PC-3 (cell line): ENCODE data around the gene MACROH2A2. TPM values are rescaled to one million over a fixed set of nuclear protein-coding genes. Genes with fewer than 3 reads are reported as not detected.

Source experiments
- ATAC-seq: fragments of 200-7000 bp; cut with Tn5 transposase; 2 replicates; pipeline ENCODE4 v1.9.1; 2020; ENCODE audit warnings: mild to moderate bottlenecking, moderate library complexity
- BruUV-seq: library from RNA; stranded (reverse); fragments of 400-500 nt; replicated peaks from 2 replicates; lab custom pipeline; 2021; lab: Mats Ljungman, UMichigan
- CTCF ChIA-PET: fragments of 300-600 bp; sonication (Branson Sonifier 250); formaldehyde crosslinking; loops from one replicate; lab custom pipeline; 2022; ENCODE audit warnings: antibody characterized with exemption; lab: Charles Lee
- POLR2A ChIA-PET: fragments of 300-600 bp; sonication (Branson Sonifier 250); formaldehyde crosslinking; loops from one replicate; lab custom pipeline; 2022; ENCODE audit warnings: antibody characterized with exemption; ENCODE audit not compliant: unreplicated experiment; lab: Charles Lee
- DNase-seq: peaks from one replicate; pipeline ENCODE4 v3.0.0-alpha.2; 2015
- H2AFZ ChIP-seq: fragments of 300-600 bp; sonication (generic); 2 replicates; pipeline ENCODE4 v1.6.0; 2016; ENCODE audit warnings: antibody characterized with exemption, low read length
- H3F3A ChIP-seq: fragments of 300-600 bp; sonication (generic); one replicate; pipeline ENCODE4 v1.6.0; 2017; ENCODE audit warnings: antibody characterized with exemption, low read length, control low read depth, mild to moderate bottlenecking; ENCODE audit not compliant: unreplicated experiment
- H3K27ac ChIP-seq: fragments of 300-600 bp; sonication (generic); 2 replicates; pipeline ENCODE4 v1.5.1; 2016; ENCODE audit warnings: mild to moderate bottlenecking, low read length
- H3K27me3 ChIP-seq: fragments of 300-600 bp; sonication (generic); 2 replicates; pipeline ENCODE4 v1.6.1; 2016; ENCODE audit warnings: low read length, mixed read lengths
- H3K36me3 ChIP-seq: fragments of 300-600 bp; sonication (generic); 2 replicates; pipeline ENCODE4 v1.6.1; 2016; ENCODE audit warnings: low read depth, mixed run types, low read length, mixed read lengths
- H3K4me1 ChIP-seq: fragments of 300-600 bp; sonication (generic); 2 replicates; pipeline ENCODE4 v1.5.1; 2016; ENCODE audit warnings: low read length; ENCODE audit not compliant: insufficient read depth
- H3K4me2 ChIP-seq: fragments of 300-600 bp; sonication (generic); 2 replicates; pipeline ENCODE4 v1.6.0; 2016; ENCODE audit warnings: low read length
- H3K4me3 ChIP-seq: fragments of 300-600 bp; sonication (generic); 2 replicates; pipeline ENCODE4 v1.5.1; 2016; ENCODE audit warnings: mild to moderate bottlenecking, low read length, mixed read lengths
- H3K79me2 ChIP-seq: fragments of 300-600 bp; sonication (generic); 2 replicates; pipeline ENCODE4 v1.6.1; 2017; ENCODE audit warnings: low read length, mixed read lengths
- H3K9ac ChIP-seq: fragments of 300-600 bp; sonication (generic); 2 replicates; pipeline ENCODE4 v1.6.0; 2016; ENCODE audit warnings: mild to moderate bottlenecking, low read length
- H3K9me2 ChIP-seq: fragments of 300-600 bp; sonication (generic); replicated peaks from 2 replicates; pipeline ENCODE4 v1.6.1; 2016; ENCODE audit warnings: mixed run types, low read length, mixed read lengths
- H3K9me3 ChIP-seq: fragments of 300-600 bp; sonication (generic); 2 replicates; pipeline ENCODE4 v1.6.1; 2016; ENCODE audit warnings: low read length, mixed read lengths
- H4K20me1 ChIP-seq: fragments of 300-600 bp; sonication (generic); 2 replicates; pipeline ENCODE4 v1.6.1; 2016; ENCODE audit warnings: low read length, mixed read lengths
- CTCF ChIP-seq: fragments of 300-600 bp; sonication (generic); conservative IDR thresholded peaks from 2 replicates; pipeline ENCODE4 v1.5.1; 2017; ENCODE audit warnings: antibody characterized with exemption, low read depth, mild to moderate bottlenecking, low read length
- EZH2 ChIP-seq: fragments of 300-600 bp; sonication (generic); IDR thresholded peaks from one replicate; pipeline ENCODE4 v1.6.1; 2017; ENCODE audit warnings: antibody characterized with exemption, mild to moderate bottlenecking, low read length; ENCODE audit not compliant: unreplicated experiment
- EZH2phosphoT487 ChIP-seq: fragments of 300-600 bp; sonication (generic); IDR thresholded peaks from 2 replicates; pipeline ENCODE4 v1.6.1; 2018; ENCODE audit warnings: mild to moderate bottlenecking, antibody characterized with exemption, low read length, borderline replicate concordance
- intact Hi-C: fragments of 100-400 bp; cut with micrococcal nuclease; formaldehyde crosslinking; loops from 2 replicates; pipeline ENCODE4 v1.9.0; 2023
- total RNA-seq: library from RNA; depleted of rRNA; stranded (reverse); fragments of >200 nt; gene quantifications from 2 replicates; pipeline ENCODE4 v1.2.3, GENCODE V29; 2014

Gene MACROH2A2
- total RNA-seq, 1 experiment from 2014 or later: 86.7 TPM

- Histone ChIP-seq H3K4me1 (peaks cover 21% of the 10 kb centered on the region), H3K9me2 (no peaks in the 10 kb centered on the region), H3K79me2 (peaks cover 59% of the 10 kb centered on the region), H3K27ac (peak overlapping the region; percentile 51), H3K4me3 (peak overlapping the region; percentile 72), H4K20me1 (no peaks in the 10 kb centered on the region; the same call in 1 of the 2 replicates), H3K4me2 (peak overlapping the region; percentile 91), H3K27me3 (no peaks in the 10 kb centered on the region), H3K36me3 (peaks cover 36% of the 10 kb centered on the region), H2AFZ (no peak overlapping the region), H3F3A (peaks cover 9% of the 10 kb centered on the region), H3K9ac (peak overlapping the region; percentile 23), H3K9me3 (no peaks in the 10 kb centered on the region)
- intact Hi-C loops: loop anchor here (1.0 to 2.0 kb wide), 5 partner anchors 23 to 240 kb away; partner anchors contain the start of genes LRRC20 and SAR1A
- DNase-seq (no peak), ATAC-seq (no peak)
- no peak for TF ChIP-seq EZH2phosphoT487
- no peak for TF ChIP-seq EZH2
- no peak for TF ChIP-seq CTCF
- CTCF ChIA-PET: interaction anchor here (0.6 to 2.6 kb wide), 12 partner anchors 11 to 240 kb away, joined by 3 to 50 read pairs (median 8); partner anchors contain the start of gene SAR1A
- BruUV-seq: no TSS peak
- POLR2A ChIA-PET: interaction anchor here (0.6 to 1.5 kb wide), 2 partner anchors 11 to 23 kb away, joined by 6 to 40 read pairs; partner anchors contain the start of gene SAR1A
Measured at GRCh38 chr10:70147259-70147625, 94.6 kb downstream of the MACROH2A2 start.

- Histone ChIP-seq H3K27me3 (no peaks in the 10 kb centered on the region), H3F3A (peaks cover 9% of the 10 kb centered on the region), H3K4me3 (no peak overlapping the region), H3K4me1 (peaks cover 21% of the 10 kb centered on the region), H3K36me3 (peaks cover 49% of the 10 kb centered on the region), H3K9me2 (no peaks in the 10 kb centered on the region), H3K9me3 (no peaks in the 10 kb centered on the region), H3K9ac (no peak overlapping the region), H2AFZ (no peak overlapping the region), H3K79me2 (peaks cover 49% of the 10 kb centered on the region), H4K20me1 (no peaks in the 10 kb centered on the region; the same call in 1 of the 2 replicates), H3K4me2 (no peak overlapping the region), H3K27ac (no peak overlapping the region)
- ChIA-PET POLR2A (no interaction called here), CTCF (no interaction called here)
- DNase-seq (no peak), ATAC-seq (no peak)
- BruUV-seq: no TSS peak
- intact Hi-C loops: no loop called here
- TF ChIP-seq EZH2phosphoT487 (no peak), EZH2 (no peak), CTCF (no peak)
Measured at GRCh38 chr10:70148516-70148915, 95.9 kb downstream of the MACROH2A2 start.

- intact Hi-C loops: no loop called here
Measured at GRCh38 chr10:70155255-70155838, 102.7 kb downstream of the MACROH2A2 start.

More at GRCh38 chr10:70155255-70155838, 102.7 kb downstream of the MACROH2A2 start:
- H3F3A ChIP-seq: no peaks in the 10 kb centered on the region
- TF ChIP-seq EZH2phosphoT487 (no peak), CTCF (no peak), EZH2 (no peak)
- H3K9me2 ChIP-seq: no peaks in the 10 kb centered on the region
- DNase-seq: no peak
- H3K4me3 ChIP-seq: no peak overlapping the region
- BruUV-seq: no TSS peak
- POLR2A ChIA-PET: no interaction called here
- H3K9ac ChIP-seq: no peak overlapping the region
- no peaks in the 10 kb centered on the region for H3K27me3 ChIP-seq
- no peaks in the 10 kb centered on the region for H3K4me1 ChIP-seq
- CTCF ChIA-PET: interaction anchor here (0.6 to 0.8 kb wide), 3 partner anchors 9 to 112 kb away, joined by 3 to 5 read pairs (median 4); partner anchors contain the start of gene TYSND1
- peaks cover 5% of the 10 kb centered on the region; the same call in 1 of the 2 replicates for H4K20me1 ChIP-seq
- H2AFZ ChIP-seq: no peak overlapping the region
- no peaks in the 10 kb centered on the region for H3K9me3 ChIP-seq
- H3K36me3 ChIP-seq: peaks cover 95% of the 10 kb centered on the region
- no peak for ATAC-seq
- H3K79me2 ChIP-seq: peaks cover 31% of the 10 kb centered on the region
- no peak overlapping the region for H3K27ac ChIP-seq
- H3K4me2 ChIP-seq: no peak overlapping the region
